ENCODE results near the gene RGS7. TPM values are rescaled to one million over a fixed set of nuclear protein-coding genes. Genes with fewer than 3 reads are reported as not detected.

The RGS7 gene
- total RNA-seq, 1 experiment from 2014 or later = 1.5 TPM

- H3K23me2 ChIP-seq (ENCODE audit: insufficient read length, low read depth, low read length, poor library complexity, severe bottlenecking) = no peaks in the 10 kb centered on the region
- WGBS (ENCODE audit: extremely low coverage, insufficient read length, low lambda C conversion rate) = no CpG with 5 or more reads among the region's 2 CpGs
Measured at GRCh38 chr1:241068359-241068758, 288.6 kb downstream of the RGS7 start.

More at GRCh38 chr1:241068359-241068758, 288.6 kb downstream of the RGS7 start:
- no peak overlapping the region for H2AFZ ChIP-seq (ENCODE audit: low read length)
- no peak overlapping the region for H4K5ac ChIP-seq (ENCODE audit: insufficient read length, low read depth, low read length)
- no peak overlapping the region for H3T11ph ChIP-seq (ENCODE audit: low read length)
- no peak overlapping the region for H3K18ac ChIP-seq (ENCODE audit: insufficient read length, low read depth, low read length)
- H2BK15ac ChIP-seq (ENCODE audit: low read depth, low read length) = no peak overlapping the region
- no peaks in the 10 kb centered on the region for H3K9me3 Mint-ChIP-seq
- H3K4me1 ChIP-seq (ENCODE audit: insufficient read depth, low read length) = peaks cover 5% of the 10 kb centered on the region
- H3K79me2 ChIP-seq (ENCODE audit: insufficient read depth, low read length) = no peaks in the 10 kb centered on the region
- H2BK120ac ChIP-seq (ENCODE audit: low read depth, low read length, poor library complexity, severe bottlenecking) = no peak overlapping the region
- no peak overlapping the region for H3K4me2 ChIP-seq (ENCODE audit: insufficient read depth, insufficient read length, low read length)
- no peaks in the 10 kb centered on the region for H3K9me3 ChIP-seq (ENCODE audit: control insufficient read depth, low read depth, low read length)
- H3K4ac ChIP-seq (ENCODE audit: low read depth, low read length) = no peak overlapping the region
- TF ChIP-seq CTCF (conservative IDR thresholded peaks at IDR 0.05) = no peak
- no peak overlapping the region for H3K23ac ChIP-seq (ENCODE audit: insufficient read length, low read depth, low read length)
- no peaks in the 10 kb centered on the region for H4K20me1 ChIP-seq (ENCODE audit: control insufficient read depth, insufficient read depth, insufficient read length)
- H3K27me3 ChIP-seq (ENCODE audit: insufficient read depth, low read length) = no peaks in the 10 kb centered on the region
- no peak overlapping the region for H2BK5ac ChIP-seq (ENCODE audit: insufficient read length, low read length)
- H3K4me1 Mint-ChIP-seq = peaks cover 18 to 19% of the 10 kb centered on the region in 2 experiments
- no peak overlapping the region for H2BK20ac ChIP-seq (ENCODE audit: low read depth, low read length, poor library complexity, severe bottlenecking)
- H3K36me3 Mint-ChIP-seq (ENCODE audit: insufficient read depth in 1 of 3, low read depth in 3 of 3) = no peaks in the 10 kb centered on the region
- H3K27ac ChIP-seq (ENCODE audit: insufficient read length, low read depth, low read length) = no peak overlapping the region
- no peak overlapping the region for H2AK5ac ChIP-seq (ENCODE audit: insufficient read length, low read length)
- H3K9ac ChIP-seq (ENCODE audit: extremely low read depth, insufficient read length, low read length) = no peak overlapping the region
- no peak overlapping the region for H3K56ac ChIP-seq (ENCODE audit: insufficient read length, low read depth, low read length)
- H3K14ac ChIP-seq (ENCODE audit: insufficient read depth, low read length) = no peak overlapping the region
- no peak overlapping the region for H4K8ac ChIP-seq (replicated peaks; ENCODE audit: insufficient read length, low read depth, low read length)
- no peak overlapping the region for H2BK12ac ChIP-seq (ENCODE audit: insufficient read length, low read depth, low read length)
- H3K27ac Mint-ChIP-seq = no peak overlapping the region
- H3K79me1 ChIP-seq (ENCODE audit: insufficient read depth, low read depth, low read length, poor library complexity, severe bottlenecking) = no peaks in the 10 kb centered on the region
- no peaks in the 10 kb centered on the region for H3K27me3 Mint-ChIP-seq (ENCODE audit: low read depth)
- no peak overlapping the region for H4K91ac ChIP-seq (ENCODE audit: insufficient read length, low read depth, low read length)
- no peak overlapping the region for H3K4me3 Mint-ChIP-seq
- no peak for DNase-seq
